Measurements from ENCODE around the gene TMEM121. TPM values are rescaled to one million over a fixed set of nuclear protein-coding genes. Genes with fewer than 3 reads are reported as not detected.
A peak's percentile ranks its signal among the peaks of the same experiment; 100 is the strongest.

TMEM121 gene
- total and polyA plus RNA-seq, 2 donors (not counting 1 experiment from before 2014, with no cell fraction given): 0.99 to 3.7 TPM

GRCh38 chr14:105480807-105481801, 45.3 kb upstream of the TMEM121 start:
- CTCF ChIA-PET: interaction anchor here (0.7 to 7.3 kb wide), 20 partner anchors 9 to 192 kb away, joined by 3 to 121 read pairs (median 5); partner anchors contain the start of genes BRF1, TEDC1 and TEX22
- Histone ChIP-seq H3K4me1 (ENCODE audit: control insufficient read depth in 2 of 2, insufficient read depth in 2 of 2, low read length in 2 of 2) (peaks cover 59 to 88% of the 10 kb centered on the region in 2 donors), H3K4me3 (ENCODE audit: control extremely low read depth in 1 of 5, extremely low read depth in 1 of 5, insufficient read depth in 1 of 5, low read depth in 2 of 5, low read length in 4 of 5) (peak overlapping the region in 4 of 5 experiments; percentile 44 to 66 (median 52)), H3K27me3 (replicated peaks in 1 of 4; ENCODE audit: control extremely low read depth in 1 of 4, control insufficient read depth in 3 of 4, insufficient read depth in 4 of 4, low read length in 3 of 4) (peaks cover 0 to 13% (median 5%) of the 10 kb centered on the region in 4 experiments), H3K27ac (ENCODE audit: low read length in 2 of 2) (peak overlapping the region; percentile 93 to 99), H3K9me3 (ENCODE audit: control extremely low read depth in 1 of 3, control insufficient read depth in 2 of 3, insufficient read depth in 1 of 3, low read length in 2 of 3) (peaks cover 0 to 23% (median 0%) of the 10 kb centered on the region in 3 donors), H3K4me2 (replicated peaks; ENCODE audit: low read depth, low read length, poor library complexity, severe bottlenecking) (peak overlapping the region; percentile 100), H3K79me2 (ENCODE audit: control insufficient read depth, insufficient read depth, low read length) (no peaks in the 10 kb centered on the region), H3K9ac (ENCODE audit: low read length) (peak overlapping the region; percentile 89), H3K36me3 (replicated peaks in 1 of 2; ENCODE audit: control extremely low read depth in 1 of 2, control insufficient read depth in 1 of 2, extremely low read depth in 1 of 2, insufficient read depth in 2 of 2, low read length in 1 of 2) (no peaks in the 10 kb centered on the region), H2AFZ (ENCODE audit: insufficient read depth, low read depth, low read length, poor library complexity, severe bottlenecking) (no peak overlapping the region), H4K20me1 (ENCODE audit: control insufficient read depth, insufficient read depth, low read length, poor library complexity, severe bottlenecking) (no peaks in the 10 kb centered on the region)
- Mint-ChIP-seq H3K4me3 (peak overlapping the region; percentile 84), H3K27me3 (no peaks in the 10 kb centered on the region), H3K27ac (peak overlapping the region; percentile 100), H3K9me3 (ENCODE audit: insufficient read depth) (no peaks in the 10 kb centered on the region), H3K4me1 (peaks cover 67% of the 10 kb centered on the region)
- POLR2A ChIA-PET: interaction anchor here (0.6 to 2.7 kb wide), 9 partner anchors 9 to 180 kb away, joined by 3 to 39 read pairs (median 3); partner anchors contain the start of gene BRF1
- WGBS (ENCODE audit: insufficient coverage): under 1% methylated on average over 27 of the region's 35 CpGs
- intact Hi-C loops (cut with micrococcal nuclease): loop anchor here (1.0 to 10.0 kb wide), 2 partner anchors 9 to 416 kb away; partner anchors contain the start of gene GPR132
- peak; percentile 52 for ATAC-seq (ENCODE audit: low read depth)
- peak; percentile 94 for DNase-seq
- TF ChIP-seq, protein P1, sequence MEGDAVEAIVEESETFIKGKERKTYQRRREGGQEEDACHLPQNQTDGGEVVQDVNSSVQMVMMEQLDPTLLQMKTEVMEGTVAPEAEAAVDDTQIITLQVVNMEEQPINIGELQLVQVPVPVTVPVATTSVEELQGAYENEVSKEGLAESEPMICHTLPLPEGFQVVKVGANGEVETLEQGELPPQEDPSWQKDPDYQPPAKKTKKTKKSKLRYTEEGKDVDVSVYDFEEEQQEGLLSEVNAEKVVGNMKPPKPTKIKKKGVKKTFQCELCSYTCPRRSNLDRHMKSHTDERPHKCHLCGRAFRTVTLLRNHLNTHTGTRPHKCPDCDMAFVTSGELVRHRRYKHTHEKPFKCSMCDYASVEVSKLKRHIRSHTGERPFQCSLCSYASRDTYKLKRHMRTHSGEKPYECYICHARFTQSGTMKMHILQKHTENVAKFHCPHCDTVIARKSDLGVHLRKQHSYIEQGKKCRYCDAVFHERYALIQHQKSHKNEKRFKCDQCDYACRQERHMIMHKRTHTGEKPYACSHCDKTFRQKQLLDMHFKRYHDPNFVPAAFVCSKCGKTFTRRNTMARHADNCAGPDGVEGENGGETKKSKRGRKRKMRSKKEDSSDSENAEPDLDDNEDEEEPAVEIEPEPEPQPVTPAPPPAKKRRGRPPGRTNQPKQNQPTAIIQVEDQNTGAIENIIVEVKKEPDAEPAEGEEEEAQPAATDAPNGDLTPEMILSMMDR (IDR thresholded peaks at IDR 0.05): peak; percentile 95
- TF ChIP-seq EZH2 (IDR thresholded peaks at IDR 0.05; ENCODE audit: borderline replicate concordance, insufficient read depth, low read depth, low read length, poor library complexity, severe bottlenecking): no peak
